HG03139 (cell line): ENCODE results near the gene PHC2.
"Not testable (repeated sequence)": the region's sequence is repeated elsewhere in the genome, so short reads cannot be mapped to it uniquely, and the experiment has no call there.

ENCODE experiments used
- ATAC-seq: cut with Tn5 transposase; IDR thresholded peaks from one replicate; pipeline ENCODE4 v1.9.1; 2021; ENCODE audit not compliant: unreplicated experiment

The PHC2 gene

DNA sequence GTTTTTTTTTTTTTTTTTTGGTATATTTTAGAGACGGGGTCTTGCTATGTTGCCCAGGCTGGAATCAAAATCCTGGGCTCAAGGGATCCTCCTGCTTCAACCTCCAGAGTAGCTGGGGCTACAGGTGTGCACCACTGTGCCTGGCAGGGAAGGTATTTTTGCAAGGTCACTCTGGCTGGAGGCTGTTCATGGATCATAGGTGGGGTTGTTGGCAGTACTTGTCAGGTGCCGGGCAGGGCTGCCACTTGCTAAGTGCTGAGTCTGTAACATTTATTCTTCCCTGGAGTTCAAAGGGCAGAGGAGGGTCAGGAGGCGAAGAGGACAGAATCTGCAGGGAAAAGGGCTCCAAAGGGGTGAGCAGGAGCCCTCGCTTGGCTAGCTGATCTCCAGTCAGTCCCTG is 134.1 kb downstream of the PHC2 start:
- no peak for ATAC-seq

DNA sequence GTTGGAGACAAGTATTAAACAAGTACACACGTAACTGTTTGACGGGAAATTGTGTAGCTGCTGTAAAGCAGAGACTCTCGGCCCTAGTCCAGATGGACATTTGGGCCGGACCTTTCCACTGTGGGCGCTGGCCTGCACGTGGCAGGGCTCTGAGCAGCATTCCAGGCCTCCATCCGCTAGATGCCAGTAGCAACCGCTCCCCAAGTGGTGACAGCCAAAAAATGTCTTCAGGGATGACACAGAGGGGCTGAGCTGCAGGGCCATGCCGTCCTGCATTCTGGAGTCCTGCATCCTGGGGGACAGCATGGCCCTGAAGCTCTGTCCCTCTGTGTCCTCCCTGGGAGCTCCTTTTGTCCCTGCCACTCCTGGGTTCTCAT is 134.8 kb downstream of the PHC2 start:
- ATAC-seq = no peak

DNA sequence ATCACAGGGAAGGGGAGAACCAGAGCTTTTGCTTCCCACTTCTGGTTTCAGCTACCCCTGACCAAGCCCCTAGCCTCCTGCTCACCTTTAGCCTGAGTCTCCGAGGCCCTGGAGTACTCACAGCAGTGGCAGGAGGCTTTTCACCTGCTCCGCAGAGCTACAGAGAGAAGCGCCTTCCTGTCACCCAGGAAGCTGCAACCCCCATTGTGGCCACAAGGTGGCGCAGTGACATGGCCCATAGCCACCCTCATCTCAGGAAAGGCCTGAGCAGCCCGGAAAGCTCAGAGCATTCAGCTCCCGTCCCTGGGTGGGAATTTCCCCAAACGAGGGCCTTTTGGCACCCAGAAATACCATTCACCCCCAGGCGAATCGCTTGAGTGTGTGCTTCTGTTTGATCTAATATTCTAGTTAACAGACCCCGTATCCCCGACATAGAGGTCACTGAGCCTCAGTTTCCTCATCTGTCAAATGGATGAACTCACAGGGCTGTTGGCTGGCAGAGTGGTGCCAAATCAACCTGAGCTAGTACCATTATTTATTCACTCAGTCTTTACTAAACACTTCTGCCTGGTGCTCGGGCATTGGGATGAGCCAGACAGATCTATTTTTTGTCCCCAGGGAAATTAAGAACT is 135.3 kb downstream of the PHC2 start:
- no peak for ATAC-seq

DNA sequence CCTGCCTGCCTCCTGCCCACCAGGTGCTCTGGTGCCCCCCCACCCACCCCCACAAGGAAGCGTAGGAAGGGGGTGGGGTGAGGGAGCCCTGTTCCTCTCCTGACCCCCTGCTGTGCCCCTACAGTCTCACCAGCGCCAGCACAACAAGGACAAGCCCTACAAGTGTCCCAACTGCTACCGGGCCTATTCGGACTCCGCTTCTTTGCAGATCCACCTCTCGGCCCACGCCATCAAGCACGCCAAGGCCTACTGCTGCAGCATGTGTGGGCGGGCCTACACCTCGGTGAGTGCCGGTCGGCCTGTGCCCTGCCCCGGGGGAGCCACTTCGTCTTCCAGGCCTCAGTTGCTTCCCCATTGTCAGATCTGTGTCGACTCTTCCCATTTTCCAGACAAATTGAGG is 135.9 kb downstream of the PHC2 start:
- ATAC-seq = no peak

DNA sequence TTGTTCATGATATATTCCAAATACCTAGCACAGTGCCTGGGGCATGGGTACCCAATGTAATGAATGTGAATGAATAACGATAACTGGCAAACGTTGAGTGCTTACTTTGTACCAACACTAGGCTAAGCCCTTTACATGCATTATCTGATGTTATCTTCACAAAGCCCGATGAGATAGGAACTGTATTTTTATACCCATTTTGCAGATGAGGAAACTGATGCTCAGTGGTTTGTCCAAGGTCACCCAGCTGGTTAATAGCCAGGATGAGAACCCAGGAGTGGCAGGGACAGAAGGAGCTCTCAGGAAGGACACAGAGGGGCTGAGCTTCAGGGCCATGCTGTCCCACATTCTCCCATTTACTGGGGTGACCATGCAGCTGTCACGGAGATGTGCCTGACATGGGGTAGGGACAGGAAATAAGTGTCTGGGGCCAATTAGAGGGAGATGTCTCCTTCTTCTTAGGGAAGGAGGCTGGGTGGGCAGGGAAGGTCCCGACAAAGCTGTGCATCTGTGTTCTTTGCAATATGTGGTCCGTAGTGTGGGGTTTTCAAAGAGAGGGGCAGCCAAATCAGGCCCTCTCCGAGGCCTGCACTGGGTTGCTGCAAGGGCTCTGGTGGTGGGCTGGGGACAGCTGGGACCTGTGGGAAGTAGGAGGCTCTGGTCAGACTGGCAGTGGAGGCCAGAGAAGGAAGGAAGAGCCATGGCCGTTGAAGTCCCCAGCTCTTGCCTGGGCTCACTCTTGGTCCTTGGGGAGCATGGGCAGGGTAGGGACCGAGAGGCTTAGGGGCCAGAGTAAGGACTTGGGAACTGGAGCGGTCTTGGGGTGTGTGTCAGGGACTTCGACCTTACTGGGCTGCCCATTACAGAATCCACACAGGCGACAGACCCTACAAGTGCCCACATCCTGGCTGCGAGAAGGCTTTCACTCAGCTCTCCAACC is 136.6 kb downstream of the PHC2 start:
- ATAC-seq = no peak

DNA sequence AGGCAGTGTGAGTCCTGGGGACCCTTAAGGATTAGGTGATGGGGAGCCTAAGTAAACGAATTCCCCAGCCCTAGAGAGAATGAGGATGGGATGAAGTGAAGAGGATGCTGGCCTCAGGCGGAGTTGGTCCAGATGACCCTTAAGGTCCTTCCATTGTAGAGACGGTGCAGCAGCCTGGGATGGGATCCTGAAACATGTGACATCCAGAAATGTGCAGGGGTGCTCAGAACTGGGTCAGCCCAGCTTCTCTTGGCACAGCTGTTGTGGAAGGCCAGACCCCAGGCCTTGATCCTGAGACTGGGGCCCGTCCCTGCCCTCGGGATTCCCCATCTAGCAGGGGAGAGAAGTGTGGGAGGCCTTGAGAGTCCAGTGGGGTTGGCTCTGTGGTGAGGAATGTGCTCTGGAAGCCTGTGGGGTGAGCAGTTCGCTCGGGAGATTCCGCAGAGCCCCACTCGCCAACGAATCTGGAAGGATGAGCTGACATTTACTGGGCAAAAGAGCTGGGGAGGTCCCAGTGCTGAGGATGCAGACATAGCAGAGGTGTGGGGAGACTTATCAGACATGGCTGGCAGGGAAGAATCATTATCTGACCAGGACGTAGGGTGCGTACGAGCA is 138.1 kb downstream of the PHC2 start:
- ATAC-seq = no peak

DNA sequence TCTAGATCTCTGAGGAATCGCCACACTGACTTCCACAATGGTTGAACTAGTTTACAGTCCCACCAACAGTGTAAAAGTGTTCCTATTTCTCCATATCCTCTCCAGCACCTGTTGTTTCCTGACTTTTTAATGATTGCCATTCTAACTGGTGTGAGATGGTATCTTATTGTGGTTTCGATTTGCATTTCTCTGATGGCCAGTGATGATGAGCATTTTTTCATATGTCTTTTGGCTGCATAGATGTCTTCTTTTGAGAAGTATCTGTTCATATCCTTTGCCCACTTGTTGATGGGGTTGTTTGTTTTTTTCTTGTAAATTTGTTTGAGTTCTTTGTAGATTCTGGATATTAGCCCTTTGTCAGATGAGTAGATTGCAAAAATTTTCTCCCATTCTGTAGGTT is 140.3 kb downstream of the PHC2 start:
- ATAC-seq = not testable (repeated sequence)

DNA sequence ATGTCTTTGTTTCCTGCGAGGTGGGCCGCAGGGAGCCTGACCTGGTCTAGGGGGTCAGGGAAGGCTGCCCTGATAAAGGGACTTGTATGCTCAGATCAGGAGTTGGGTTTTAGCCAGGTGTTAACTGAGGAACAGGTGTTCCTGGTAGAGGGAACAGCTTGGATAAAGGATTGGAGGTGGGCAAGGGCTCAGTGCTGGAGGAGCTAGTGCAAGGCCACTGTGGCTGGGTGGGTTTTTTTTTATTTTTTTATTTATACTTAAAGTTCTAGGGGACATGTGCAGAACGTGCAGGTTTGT is 141.1 kb downstream of the PHC2 start:
- ATAC-seq = no peak

DNA sequence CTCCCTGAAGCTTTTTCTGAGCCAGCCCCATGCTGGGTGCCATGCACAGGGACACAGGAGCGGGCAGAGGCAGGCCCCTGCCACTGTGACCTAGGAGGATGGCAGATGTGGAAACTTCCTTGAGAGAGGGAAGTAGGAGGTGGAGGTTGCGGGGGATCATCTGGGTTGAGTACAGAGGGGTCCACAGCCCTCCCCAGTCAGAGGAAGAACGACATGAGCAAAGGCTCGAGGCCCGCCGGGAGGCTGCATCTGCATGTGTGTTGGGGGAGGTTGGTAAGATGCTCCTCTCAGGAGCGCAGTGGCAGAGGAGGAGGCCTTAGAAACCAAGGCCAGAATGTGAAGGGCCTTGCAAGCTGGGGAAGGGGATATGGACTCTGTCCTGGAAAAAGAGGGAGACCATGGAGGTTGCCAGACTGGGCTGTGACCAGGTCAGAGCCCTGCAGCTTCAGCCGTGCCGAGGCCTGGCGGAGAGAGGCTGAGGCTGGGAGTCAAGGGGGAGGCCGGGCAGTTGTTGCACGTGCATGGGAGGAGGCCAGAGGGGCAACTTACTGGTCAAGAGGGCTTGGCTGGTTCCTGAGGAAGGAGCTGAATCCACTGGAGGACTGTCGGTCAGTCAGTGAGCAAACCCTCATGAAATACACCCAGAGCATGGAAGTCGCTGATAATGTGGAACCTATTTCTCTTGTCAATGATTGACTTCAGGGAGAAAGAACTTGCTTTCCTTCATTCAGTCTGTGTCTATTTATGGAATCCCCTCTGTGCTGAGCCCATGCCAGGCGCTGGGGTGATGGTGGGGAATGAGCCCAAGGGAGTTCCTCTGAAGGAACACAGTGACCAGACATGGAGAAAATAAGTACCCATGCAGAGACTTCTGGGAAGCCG is 141.7 kb downstream of the PHC2 start:
- no peak for ATAC-seq

DNA sequence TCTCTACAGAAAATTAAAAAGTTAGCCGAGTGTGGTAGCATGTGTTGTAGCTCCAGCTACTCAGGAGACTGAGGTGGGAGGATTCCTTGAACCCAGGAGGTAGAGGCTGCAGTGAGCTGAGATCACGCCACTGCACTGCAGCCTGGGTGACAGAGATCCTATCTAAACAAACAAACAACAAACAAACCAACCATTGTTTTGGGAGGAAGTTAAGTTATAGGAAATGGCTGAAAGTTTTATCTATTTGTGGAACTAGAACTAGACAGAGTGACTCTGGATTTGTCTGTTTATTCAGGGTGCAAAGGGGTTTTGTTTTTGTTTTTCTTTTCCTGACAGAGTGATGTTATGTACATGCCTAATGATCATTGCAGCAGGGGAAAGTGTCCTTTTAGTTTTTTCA is 143.6 kb downstream of the PHC2 start:
- no peak for ATAC-seq

DNA sequence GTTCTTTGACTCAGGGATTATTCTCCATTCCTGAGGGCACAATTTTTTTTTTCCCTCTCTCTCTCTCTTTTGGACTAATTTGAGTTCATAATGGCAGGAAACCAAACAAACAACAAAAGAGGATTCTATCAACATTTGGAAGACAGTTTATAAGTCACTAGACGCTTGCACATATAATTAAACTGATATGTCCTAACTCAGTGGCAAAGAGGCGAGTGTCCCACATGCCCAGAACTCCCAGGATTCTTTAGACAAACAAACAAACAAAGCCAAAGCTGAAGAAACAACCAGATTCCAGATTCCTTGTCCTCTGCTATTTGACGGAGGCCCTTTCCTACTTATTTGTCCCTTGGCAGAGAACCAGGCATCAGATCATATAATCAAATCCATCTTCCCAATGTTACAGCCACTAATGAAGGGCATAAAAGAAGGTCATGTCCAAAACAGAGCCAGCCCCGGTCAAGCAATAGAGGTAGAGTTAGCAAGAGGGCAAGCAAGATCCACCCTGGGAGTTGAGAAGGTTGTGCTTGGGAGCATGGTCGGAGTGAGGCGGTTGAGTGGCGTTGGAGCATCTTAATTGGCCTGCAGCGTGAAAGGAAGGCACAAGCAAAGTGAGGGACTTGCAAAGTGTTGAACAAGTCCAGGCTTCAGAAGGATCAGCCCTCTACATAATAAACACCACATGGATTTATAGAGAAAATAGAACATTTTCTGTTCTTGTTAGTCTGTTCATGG is 144.3 kb downstream of the PHC2 start:
- ATAC-seq = no peak

DNA sequence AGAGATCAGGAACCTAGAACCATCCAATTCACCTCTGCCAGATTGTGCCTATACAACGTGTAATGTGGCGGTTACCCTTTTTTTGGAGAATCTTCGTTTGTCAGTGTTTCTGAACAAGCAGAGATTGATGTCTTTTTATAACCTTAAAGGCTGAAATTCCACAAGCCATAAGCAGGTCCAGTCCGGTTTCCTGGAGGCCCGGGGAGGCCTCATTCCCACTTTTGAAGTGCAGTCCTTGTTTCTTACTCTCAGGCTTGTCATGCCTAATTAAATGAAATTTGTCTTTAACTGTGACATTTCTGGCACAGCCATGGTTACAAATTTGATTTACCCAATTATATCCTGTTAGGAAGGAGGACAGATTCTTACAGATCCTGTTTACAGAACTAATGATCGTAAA is 146.8 kb downstream of the PHC2 start:
- ATAC-seq = no peak

DNA sequence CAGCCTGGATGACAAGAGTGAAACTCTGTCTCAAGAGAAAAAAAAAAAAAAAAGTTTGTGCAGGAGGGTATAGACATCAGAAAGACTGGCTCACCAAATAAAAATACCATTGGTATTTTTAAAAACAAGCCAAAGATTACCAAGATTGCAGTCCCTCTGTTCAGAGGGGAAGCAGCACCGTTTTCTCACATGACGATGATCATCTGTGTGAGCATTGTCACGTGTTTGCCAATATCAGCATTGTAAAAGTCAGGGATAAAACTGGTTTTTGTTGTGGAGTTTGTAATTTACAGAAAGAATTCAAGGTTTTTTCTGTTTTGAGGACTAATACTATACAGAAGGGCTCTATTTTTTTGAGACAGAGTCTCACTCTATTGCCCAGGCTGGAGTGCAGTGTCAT is 148.1 kb downstream of the PHC2 start:
- no peak for ATAC-seq

DNA sequence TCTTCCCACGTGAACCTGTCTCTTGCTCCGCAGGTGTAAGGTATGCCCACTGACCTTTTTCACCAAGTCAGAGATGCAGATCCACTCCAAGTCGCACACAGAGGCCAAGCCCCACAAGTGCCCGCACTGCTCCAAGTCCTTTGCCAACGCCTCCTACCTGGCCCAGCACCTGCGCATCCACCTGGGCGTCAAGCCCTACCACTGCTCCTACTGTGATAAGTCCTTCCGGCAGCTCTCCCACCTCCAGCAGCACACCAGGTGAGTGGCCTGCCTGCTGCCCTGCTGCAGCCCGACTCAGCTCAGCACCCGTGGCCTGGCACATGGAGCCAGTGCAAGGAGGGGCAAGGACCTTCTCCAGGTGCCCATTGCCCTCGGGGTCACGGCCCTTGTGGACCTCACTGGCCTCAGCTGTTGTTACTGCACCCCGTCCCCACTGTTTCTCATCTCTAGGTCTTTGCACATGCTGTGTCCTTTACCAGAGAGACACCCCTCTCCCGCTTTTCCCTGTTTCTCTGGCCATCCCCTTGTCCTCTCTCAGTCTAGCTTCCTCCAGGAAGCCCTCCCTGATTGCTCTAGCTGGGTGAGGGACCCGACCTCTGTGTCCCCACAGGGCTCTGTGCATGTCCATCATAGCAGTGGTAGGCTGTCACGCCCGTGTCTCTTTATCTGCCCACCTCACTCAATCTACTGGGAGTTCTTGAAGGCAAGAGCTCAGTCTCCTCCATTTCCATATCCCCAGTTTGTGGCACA is 149.2 kb downstream of the PHC2 start:
- ATAC-seq = no peak

DNA sequence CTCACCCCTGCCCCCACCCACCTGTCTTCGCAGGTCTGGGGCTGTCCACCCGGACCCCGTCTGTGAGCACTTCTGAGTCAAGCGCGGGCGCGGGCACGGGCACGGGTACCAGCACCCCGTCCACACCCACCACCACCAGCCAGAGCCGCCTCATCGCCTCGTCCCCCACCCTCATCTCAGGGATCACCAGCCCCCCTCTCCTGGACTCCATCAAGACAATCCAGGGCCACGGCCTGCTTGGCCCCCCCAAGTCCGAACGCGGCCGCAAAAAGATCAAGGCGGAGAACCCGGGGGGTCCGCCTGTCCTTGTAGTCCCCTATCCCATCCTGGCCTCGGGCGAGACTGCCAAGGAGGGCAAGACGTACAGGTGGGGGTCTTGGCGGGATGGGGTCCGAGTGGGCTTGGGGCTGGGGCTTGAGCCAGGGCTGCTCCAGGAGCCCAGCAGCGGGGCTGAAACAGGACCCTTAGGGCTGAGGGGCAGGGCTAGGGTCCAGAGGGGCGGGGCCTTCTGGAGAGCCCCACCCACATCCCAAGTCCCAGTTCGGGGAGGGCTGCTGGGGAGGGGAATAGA is 150.7 kb downstream of the PHC2 start:
- no peak for ATAC-seq

DNA sequence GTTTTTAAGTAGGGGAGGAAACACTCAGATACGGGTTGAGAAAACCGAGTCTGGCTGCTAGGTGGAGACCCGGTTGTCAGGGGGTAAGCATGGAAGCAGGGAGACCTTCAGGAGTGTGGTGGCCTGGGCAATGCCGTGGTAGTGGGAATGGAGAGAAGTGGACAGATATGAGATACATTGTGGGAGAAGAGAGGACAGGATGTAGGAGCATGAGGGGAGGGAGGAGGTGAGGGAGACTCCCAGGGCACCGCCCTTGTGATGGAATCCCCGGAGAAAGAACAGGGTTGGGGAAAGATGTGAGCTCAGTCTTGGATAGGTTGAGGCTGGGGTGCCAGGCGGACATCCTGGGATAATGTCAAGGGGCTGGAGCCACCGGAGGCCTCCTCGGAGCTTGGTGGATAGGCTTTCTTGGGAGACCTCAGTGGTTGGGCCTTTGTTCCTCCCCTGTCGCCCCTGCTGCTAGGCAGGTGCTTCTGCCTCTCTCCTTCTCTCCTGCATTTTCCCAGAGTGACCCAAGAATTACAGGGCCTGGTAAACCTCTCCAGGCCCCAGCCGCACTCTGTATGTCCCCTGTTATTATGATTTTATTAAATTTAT is 153.3 kb downstream of the PHC2 start:
- no peak for ATAC-seq

DNA sequence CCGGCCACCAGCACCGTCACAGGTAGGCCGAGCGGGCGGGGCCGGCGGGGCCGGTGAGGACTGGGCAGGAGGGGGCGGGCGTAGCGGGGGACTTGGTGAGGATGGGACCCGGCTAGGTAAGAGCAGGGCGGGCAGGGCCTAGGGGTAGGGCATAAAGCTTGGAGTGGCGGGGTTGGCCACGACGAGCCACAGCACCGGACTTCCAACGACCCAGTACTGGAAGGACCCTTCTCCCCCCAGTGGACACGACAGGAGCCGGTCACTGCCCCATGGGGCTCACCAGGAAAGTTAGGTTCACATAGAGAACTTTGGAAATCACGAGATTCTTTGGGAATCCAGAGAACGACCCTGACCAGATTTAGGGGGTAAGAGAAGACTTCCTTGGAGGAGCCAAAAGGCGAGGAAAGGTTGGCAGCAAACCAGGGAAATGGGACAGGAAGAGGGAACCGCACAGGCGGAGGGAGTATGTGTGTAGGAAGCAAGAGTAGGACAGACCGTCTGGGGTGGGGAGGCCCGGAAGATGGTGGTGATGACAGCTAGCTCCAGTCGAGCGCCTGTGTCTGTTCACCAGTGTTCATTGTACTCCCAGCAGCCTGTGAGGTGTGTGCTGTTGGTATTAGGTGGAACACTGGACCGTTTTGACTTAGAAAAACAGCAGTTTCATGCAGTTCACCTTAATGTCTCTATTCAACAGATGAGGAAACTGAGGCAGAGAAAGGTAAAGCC is 154.2 kb downstream of the PHC2 start:
- no peak for ATAC-seq

DNA sequence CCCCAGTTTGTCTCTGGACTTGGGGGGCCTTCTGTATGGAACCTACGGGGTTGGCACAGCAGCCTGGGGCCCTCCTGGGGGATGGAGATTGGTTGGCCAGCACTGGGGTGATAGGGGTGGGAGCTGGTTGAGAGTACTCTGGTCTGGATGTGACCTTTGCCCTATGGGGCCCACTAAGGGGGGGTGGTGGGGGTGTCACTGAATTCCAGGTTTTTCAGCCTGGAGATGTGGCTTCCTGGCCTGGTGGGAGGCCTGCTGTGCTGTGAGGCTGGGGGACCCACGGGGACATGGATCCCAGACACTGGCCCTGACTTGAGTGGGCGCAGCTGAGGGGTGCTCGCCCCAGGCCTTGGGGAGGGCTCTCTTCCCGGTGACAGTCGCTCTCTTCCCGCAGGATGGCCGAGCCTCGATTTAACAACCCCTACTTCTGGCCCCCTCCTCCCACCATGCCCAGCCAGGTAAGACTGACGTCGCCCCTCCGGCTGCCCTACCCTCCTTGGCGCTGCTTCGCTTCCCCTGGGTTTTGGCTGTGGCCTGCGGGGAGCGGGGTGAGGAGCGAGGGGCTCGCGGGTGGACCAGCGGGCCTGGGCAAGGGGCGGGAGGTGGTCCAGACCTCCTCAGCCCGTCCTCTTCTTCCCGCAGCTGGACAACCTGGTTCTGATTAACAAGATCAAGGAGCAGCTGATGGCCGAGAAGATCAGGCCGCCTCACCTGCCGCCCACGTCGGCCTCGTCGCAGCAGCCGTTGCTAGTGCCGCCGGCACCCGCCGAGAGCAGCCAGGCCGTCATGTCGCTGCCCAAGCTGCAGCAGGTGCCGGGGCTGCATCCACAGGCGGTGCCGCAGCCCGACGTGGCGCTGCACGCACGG is 155.0 kb downstream of the PHC2 start:
- ATAC-seq = no peak
